Epithelial cell of prostate (primary cell): ENCODE data around the gene MEOX1.
"Not testable (repeated sequence)": the region's sequence is repeated elsewhere in the genome, so short reads cannot be mapped to it uniquely, and the experiment has no call there.

ENCODE experiments used
- DNase-seq: peaks from one replicate; pipeline ENCODE4 v3.0.0-alpha.2; 2011; ENCODE audit warnings: low read depth, low spot score
- H3K27ac ChIP-seq: fragments of 450-650 bp; 2 replicates; pipeline ENCODE4 v1.5.1; 2017; ENCODE audit warnings: mild to moderate bottlenecking

The MEOX1 gene

GRCh38 chr17:43626023-43626422 lies 35.7 kb downstream of the MEOX1 start:
- no peak for DNase-seq

DNA sequence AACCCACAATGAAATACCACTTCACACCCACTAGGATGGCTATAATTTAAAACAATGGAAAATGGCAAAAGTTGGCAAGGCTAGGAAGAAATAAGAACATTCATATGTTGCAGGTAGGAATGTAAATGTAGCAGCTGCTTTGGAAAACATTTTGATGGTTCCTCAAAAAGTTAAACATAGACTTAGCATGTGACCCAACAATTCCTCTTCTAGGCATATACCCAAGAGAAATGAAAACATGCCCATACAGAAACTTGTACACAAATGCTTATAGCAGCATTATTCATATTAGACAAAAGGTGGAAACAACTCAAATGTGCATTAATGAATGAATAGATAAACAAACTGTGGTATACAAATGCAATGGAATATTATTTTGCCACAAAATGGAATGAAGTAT lies 36.1 kb downstream of the MEOX1 start:
- DNase-seq = no peak
- H3K27ac ChIP-seq = no peak overlapping the region

More at GRCh38 chr17:43626023-43626422, 35.7 kb downstream of the MEOX1 start:
- H3K27ac ChIP-seq = no peak overlapping the region

DNA sequence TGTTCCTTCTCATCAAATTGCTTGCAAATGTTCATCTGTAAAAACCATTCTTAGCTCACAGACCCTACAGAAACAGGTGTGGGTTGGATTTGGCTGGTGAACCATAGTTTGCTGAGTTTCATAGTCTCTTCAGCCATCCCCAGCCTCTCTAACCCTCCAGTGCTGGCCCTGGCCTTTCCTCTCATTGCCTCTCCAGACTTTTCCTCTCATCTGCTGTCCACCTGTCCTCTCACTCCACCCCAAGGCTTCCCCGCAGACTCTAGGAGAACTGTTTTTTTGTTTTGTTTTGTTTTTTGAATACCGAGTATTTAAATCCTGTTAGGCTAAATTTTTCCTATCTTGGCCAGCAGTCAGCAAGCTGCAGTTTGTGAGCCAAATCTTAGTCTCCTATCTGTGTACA lies 41.1 kb downstream of the MEOX1 start:
- H3K27ac ChIP-seq = no peak overlapping the region
- DNase-seq = no peak

DNA sequence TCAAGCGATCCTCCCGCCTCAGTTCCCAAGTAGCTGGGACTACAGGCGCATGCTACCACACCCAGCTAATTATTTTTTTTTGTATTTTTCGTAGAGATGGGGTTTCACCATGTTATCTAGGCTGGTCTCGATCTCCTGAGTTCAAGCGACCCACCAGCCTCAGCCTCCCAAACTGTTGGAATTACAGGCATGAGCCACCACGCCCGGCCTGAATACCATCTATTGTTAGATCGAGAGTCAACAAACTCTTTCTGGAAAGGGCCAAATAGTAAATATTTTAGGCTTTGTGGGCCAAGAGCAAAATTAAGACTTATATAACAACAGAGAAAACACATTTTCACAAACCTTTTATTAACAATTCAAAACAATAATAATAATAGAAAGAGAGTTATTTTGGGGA lies 41.6 kb downstream of the MEOX1 start:
- no peak for DNase-seq

GRCh38 chr17:43619705-43620104 lies 42.0 kb downstream of the MEOX1 start:
- DNase-seq = no peak
- H3K27ac ChIP-seq = no peak overlapping the region

More for the DNA sequence above, 41.6 kb downstream of the MEOX1 start:
- no peak overlapping the region for H3K27ac ChIP-seq

GRCh38 chr17:43618276-43618675 lies 43.4 kb downstream of the MEOX1 start:
- no peak for DNase-seq
- no peak overlapping the region for H3K27ac ChIP-seq

GRCh38 chr17:43616852-43617251 lies 44.9 kb downstream of the MEOX1 start:
- no peak for DNase-seq
- no peak overlapping the region for H3K27ac ChIP-seq

- no peak for DNase-seq
- H3K27ac ChIP-seq = no peak overlapping the region
These were observed 45.3 kb downstream of the MEOX1 start for GRCh38 chr17:43616421-43616820.

GRCh38 chr17:43616029-43616351 lies 45.7 kb downstream of the MEOX1 start:
- DNase-seq = no peak
- H3K27ac ChIP-seq = no peak overlapping the region

GRCh38 chr17:43615330-43616028 lies 46.2 kb downstream of the MEOX1 start:
- H3K27ac ChIP-seq = peak overlapping the region; percentile 44
- DNase-seq = peak; percentile 31

DNA sequence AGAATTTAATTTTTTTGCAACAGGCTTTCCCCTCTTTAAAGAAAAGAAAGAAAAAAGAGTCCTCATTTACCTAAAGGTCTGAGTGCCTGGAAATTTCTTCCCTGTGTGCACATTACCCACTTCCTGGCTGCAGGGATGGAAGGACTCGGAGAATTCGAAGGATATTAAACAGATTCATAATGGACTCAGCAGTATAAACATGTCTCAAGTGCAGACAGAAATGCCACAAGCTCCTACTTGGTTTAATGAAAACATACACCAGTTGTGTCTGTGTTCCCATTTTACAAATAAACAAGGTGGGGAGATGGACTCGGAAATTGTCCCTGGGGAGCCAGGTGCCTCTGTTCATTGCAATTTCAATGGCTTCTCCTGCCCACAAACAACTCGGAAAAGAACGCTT lies 47.2 kb downstream of the MEOX1 start:
- no peak for DNase-seq
- no peak overlapping the region for H3K27ac ChIP-seq

DNA sequence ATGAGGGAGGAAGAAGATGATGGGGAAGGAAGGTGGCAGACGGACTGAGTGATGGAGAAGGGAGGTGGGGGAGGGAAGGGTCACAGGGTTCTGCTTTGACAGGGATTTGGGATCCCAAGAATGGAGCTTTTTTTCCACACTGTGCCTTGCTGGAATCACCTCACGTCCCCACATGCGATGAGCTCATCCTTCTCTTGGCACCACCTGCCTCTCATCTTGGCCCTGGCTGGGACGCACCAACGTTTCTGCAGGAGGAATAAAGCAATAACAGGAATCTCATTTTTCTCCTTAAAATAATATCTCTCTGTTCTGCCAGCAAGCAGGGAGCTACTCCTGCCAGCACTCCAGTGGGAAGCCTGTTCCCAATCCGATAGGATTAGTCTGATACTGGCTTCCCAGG lies 47.8 kb downstream of the MEOX1 start:
- no peak for DNase-seq
- H3K27ac ChIP-seq = no peak overlapping the region

DNA sequence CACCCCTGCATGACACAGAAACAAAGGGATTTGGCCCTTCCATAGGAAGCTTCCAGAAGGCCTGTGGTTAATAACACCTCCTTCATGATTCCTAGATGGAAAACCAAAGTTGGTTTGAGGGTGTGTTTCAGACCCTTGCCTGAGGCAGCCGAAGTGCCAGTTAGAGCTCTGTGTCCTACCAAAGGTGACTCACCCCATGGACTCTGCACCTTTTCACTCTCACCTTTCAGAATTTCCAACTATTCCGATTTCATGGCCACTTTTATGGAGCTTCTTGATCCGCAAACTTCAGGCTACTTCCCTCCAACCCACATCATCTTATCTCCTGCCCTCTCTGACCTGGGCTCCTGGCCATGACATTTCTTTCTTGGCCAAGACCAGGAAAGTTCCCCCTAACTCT lies 49.2 kb downstream of the MEOX1 start:
- no peak overlapping the region for H3K27ac ChIP-seq
- DNase-seq = no peak

DNA sequence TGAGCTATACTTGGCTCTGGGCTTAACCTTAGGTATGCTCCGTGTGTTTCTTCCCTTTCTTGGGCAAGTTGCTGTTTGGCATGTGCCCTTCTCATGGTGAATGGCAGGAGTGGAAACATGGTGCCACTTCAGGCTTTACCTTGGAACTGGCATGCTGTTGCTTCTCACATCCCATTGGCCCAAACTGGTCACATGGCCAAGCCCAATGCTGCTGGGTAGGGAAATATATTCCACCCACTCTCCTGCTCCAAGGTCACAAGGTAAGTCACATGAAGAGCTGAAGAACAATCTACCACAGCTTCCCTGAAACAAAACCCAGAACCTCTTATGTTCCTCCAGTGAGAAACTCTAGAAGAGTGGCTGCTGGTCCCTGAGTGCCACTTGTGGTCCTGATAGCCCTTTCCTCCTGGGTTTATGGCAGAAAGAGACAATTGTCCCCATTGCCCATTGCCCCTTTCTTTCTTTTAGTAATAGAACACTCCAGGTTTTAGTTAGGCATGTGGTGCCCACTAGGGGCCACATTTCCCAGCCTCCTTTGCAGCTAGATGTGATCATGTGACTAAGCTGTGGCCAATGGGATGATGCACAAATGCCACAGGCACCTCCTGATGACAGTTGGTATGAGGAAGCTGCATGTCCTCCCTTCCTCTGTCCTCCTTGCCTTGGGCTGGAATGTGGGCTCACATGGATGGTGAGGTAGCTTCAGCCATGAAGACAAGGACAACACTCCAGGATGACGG lies 50.3 kb downstream of the MEOX1 start:
- no peak for DNase-seq

DNA sequence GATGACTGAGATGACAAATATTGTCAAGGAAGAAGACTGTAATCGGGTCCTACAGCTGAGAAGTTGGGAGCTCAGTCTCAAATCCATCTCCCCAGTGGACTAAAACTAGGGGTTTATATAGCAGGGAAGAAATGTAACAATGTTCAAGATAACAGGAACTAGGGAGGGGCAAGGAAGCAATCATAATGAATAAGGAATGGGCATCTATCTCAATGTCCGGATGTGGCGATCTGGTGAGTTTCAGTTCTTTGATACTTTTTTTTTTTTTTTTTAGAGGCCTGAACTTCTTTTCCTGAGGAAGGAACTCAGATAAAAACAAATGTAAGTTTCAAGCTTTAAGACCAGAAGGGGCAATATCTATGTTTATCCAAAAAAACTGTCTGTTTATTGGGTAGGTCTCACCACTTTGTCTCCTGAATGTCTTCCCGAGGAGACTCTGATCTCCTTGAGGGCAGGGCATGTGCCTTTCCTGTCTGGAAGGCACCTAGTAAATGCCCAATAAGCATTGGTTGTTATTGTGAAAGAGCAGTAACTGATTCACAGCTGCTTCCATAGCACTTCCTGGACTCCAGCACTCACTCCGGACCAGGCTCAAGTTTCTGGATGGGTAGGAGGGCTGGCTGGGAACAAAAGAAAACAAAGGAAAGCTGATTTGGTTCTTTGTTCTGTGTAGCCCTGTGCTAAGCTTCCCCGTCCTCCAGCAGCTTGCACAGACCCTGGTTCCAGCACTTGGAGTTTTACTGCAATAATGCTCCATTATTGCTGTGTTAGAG lies 51.9 kb downstream of the MEOX1 start:
- no peak for DNase-seq
- H3K27ac ChIP-seq = no peak overlapping the region

More for the DNA sequence above, 50.3 kb downstream of the MEOX1 start:
- no peak overlapping the region for H3K27ac ChIP-seq

DNA sequence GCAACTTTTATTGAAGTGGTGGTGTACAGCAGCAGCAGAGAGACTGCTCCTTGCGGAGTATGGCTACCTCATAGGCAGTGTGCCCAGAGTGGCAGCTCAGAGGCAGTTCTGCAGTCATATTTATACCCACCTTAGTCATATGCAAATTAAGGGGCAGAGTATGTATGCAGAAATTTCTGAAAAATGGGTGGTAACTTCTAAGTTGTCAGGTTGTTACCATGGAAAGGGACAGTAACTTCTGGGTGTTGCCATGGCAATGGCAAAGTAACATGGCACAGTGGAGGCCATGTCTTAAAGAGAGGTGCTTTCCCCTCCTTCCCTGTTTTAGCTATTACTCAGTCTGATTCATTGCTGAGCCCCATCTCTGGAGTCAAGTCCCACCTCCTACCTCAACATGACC lies 53.4 kb downstream of the MEOX1 start:
- DNase-seq = no peak

GRCh38 chr17:43604549-43604948 lies 57.2 kb downstream of the MEOX1 start:
- no peak for DNase-seq
- H3K27ac ChIP-seq = no peak overlapping the region

More for the DNA sequence above, 53.4 kb downstream of the MEOX1 start:
- H3K27ac ChIP-seq = no peak overlapping the region

- H3K27ac ChIP-seq = no peak overlapping the region
These were observed 58.4 kb downstream of the MEOX1 start for GRCh38 chr17:43603321-43603720.

DNA sequence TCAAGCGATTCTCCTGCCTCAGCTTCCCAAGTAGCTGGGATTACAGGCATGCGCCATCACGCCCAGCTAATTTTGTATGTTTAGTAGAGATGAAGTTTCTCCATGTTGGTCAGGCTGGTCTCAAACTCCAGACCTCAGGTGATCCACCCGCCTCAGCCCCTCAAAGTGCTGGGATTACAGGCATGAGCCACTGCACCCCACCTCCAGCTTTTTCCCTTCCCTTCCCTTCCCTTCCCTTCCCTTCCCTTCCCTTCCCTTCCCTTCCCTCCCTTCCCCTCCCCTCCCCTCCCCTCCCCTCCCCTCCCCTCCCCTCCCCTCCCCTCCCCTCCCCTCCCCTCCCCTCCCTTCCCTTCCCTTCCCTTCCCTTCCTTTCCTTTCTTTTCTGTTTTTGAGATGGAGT lies 59.2 kb downstream of the MEOX1 start:
- not testable (repeated sequence) for H3K27ac ChIP-seq, DNase-seq

More at GRCh38 chr17:43603321-43603720, 58.4 kb downstream of the MEOX1 start:
- DNase-seq = no peak

DNA sequence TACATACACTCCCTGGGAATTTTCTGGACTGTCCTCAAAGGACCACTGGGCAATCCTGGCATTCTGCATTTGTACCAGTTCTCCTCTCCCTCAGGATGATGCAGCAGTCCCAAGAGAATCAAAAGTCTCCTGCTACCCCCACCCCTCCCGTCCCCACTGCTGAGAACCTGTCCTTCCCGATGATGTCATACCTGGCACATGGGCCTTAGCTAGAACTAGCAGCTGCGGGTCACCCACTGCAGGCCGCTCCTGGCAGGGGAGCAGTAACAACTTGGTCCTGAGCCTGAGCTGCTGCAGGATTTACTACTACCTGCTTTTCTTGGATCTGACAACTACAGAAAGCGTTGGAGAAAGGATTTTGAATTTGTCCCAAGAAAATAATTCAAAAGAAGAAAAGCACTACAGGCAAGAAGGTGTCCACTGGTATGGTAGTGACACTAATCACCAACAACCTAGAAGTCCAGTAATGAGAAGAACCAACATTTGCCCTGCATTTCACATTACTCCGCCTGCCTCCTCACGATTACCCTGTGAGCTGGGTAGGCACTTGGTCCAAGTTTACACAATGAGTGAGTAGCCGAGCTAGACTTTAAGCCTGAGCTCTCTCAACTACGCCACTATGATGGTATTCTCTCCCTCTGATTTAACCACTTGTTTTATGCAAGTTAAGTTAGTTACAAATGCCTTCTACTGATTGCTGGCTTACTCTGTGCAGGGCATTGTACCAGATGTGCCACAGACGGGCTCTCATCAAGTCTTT lies 60.3 kb downstream of the MEOX1 start:
- no peak for DNase-seq
- H3K27ac ChIP-seq = no peak overlapping the region
